Measurements from ENCODE around the gene TBCCD1.
"Not testable (repeated sequence)": the region's sequence is repeated elsewhere in the genome, so short reads cannot be mapped to it uniquely, and the experiment has no call there.

The TBCCD1 gene

DNA sequence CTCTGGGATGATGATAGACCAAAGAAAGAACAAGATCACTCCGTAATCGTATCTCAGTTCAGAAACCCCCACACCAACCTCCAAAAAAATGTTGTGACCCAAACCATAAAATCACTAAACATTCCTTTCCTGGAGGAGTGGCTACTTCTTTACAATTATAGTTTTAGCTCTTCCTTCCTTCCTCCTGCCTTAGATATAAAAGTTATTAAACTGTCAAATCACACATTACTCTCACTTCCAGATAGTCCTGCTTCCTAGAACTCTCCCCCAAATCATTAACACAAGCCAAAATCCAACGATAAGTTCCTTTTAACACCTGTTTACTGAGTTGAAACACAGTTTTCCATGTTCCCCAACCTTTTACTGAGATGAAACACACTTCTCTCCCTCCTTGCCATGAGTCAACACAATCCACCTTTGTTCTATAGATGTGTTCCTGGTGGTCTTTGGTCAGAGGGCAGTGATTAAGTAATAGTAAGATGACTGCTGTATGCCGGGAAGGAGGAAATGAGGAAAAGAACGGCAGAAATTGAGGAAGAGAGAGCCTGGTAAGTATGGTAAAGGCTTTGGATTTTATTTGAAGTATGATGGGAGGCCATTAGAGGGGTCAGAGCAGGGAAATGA is 14.6 kb downstream of the TBCCD1 start:
- DNase-seq (ENCODE audit: low read depth in 2 of 2): no peak

DNA sequence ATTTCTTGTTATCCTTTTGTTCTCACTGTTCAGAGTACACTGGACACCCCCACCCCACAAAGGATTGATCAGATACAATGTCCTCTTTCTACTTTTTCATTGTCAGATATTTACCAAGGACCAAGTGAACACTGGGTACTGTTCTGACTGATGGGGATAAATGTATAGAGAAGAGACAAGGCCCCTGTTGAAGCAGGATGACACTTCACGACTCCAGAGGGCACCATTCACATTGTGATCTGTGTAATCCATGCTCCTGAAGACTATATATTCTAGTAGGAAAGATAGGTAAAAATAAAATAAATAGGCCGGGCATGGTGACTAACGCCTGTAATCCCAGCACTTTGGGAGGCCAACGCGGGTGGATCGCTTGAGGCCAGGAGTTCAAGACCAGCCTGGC is 15.8 kb downstream of the TBCCD1 start:
- no peak for DNase-seq (ENCODE audit: low read depth in 2 of 2)

DNA sequence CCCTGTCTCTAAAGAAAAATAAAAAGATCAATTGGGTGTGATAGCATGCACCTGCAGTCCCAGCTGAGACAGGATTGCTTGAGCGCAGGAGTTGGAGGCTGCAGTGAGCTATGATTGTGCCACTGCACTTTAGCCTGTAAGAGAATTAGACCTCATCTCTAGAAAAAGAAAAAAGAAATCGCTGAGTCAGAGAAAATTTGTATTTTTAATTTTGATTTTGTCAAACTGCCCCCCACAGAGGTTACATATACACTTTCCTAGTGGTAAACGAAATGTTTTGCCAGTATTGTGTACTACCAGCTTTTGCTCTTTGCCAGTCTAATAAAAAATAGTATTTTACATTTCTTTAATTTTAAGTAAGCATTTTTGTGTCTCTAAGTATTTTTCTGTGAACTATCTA is 17.6 kb downstream of the TBCCD1 start:
- no peak for DNase-seq (ENCODE audit: low read depth in 2 of 2)

DNA sequence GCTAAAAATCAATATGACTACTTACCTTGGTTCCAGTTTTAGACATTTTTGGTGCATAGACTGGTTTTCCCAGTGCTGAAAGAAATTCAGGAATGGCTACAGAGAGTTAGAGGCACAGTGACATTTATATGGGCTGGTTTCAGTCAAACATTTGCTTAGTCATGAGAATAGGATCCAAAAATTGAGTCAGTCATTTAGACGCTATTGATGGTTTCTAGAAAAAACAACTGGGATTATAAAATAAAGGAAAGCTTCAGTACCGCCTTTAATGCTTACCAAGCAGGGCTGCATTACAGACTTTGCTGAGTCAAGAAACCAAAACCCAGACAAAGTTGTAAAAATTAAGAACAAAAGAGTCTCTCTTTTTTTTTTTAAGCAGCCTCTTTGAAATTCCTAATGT is 22.9 kb downstream of the TBCCD1 start, which contains the start of gene CRYGS:
Gene CRYGS, minus strand, starts transcription at position 100 of the 400 bp plus-strand sequence. Its CDS starts 54 bp downstream, at position 46.
- no peak for DNase-seq (ENCODE audit: low read depth in 2 of 2)

DNA sequence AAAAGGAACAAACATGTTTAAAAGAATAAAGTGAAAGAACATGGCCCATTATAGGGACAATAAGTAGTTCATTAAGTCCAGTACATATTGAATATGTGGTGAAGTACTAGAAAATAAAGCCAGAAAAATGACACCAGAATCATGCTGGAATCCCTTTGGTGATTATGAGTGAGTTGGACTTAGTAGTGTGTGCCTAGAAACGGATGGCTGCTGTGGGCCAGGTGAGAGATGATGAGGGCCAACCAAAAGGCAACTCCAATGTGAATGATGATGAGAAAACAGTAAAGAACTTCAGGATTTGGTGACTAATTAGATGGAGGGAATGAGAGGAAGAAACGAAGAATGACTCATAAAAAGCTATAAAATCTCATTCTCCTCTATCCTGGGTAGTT is 26.3 kb downstream of the TBCCD1 start:
- DNase-seq (ENCODE audit: low read depth in 2 of 2): no peak

DNA sequence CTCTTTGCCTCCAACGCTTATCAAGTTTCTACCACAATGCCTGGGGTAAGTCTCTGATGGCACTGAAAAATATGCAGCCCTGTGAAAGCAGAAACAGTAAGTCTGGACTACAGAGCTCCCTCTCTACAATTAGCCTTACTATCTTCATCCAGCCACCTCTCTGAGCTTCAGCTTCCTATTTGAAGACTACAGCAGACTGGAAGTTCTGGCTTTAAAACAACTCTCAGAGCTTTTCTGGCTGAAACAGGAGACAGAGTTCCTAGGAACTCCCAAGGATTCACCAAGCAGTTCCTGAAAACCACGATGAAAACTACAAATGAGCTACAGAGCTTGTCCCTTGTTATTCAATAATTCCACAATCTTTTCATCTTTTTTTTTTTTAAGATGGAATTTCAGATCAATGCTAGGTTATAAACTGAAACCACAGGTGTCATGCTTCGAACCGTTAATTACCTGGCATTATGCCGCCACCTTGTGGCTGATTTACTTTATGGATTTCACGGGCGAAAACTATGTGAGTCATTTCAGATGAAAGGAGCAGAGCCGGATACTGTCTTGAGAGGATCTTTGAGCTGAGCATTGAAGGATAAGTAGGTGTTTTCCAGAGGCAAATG is 26.8 kb downstream of the TBCCD1 start:
- DNase-seq (ENCODE audit: low read depth in 2 of 2): peak; percentile 56 to 75

DNA sequence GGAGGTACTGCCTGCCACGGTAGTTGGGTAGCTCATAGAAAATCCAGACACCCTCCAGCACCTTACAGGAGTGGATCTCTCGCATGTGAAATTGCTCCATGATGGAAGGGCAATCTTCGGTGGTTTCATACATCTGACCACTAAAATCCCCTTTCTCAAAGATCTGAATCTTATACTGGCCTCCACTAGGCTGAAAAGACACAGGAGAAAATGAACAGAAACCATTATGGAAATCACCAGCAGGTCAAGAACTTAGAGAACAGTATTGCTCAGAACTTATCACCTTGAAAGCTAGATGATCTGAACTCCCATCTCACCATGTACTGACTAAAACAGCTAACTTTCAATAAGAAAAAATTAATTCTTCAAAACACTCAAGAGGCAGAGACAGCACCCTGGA is 28.4 kb downstream of the TBCCD1 start:
- DNase-seq (ENCODE audit: low read depth in 2 of 2): no peak

DNA sequence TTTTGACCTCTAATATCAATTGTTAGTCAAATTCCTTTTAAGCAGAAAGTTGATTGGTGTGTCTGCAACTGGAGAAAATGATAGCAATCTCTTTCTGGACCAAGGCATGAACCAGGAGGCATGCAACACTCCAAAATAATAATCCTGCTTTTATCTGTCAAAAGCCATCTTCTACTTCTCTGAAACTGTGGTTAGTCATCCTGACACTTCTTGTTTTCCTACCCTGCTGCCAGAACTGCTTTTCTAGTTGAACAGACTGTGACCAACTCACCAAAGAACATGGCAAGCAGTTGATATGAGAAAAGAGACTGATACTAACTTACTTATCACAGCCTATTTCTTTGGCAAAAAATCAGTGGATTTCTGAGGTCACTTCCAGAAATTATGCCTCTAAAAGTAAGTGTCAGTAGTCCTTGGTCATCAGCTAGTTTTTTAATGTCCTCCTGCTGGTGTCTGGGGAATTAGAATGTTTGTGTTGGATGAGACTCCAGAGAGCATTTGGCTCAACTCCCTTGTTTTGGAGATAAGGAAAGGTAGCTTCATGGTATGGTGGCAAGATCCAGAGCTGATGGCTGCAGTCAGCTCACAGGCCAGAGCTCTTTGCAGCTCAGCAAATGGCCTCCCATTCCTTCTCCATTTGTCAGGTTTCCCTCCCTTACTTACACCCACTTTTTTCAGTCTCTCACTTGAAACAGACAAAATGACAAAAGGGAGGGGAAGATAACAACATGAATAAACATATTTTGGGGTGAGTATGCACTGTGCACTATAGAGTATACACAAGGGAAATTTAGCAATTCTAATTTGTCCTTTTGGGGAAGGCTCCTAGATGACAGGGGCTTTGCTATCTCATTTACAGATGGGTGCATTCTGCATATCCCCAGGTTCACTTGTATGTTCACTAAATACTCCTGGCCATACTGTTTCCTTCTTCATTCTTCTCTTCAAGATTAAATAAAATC is 30.0 kb downstream of the TBCCD1 start:
- no peak for DNase-seq (ENCODE audit: low read depth in 2 of 2)

DNA sequence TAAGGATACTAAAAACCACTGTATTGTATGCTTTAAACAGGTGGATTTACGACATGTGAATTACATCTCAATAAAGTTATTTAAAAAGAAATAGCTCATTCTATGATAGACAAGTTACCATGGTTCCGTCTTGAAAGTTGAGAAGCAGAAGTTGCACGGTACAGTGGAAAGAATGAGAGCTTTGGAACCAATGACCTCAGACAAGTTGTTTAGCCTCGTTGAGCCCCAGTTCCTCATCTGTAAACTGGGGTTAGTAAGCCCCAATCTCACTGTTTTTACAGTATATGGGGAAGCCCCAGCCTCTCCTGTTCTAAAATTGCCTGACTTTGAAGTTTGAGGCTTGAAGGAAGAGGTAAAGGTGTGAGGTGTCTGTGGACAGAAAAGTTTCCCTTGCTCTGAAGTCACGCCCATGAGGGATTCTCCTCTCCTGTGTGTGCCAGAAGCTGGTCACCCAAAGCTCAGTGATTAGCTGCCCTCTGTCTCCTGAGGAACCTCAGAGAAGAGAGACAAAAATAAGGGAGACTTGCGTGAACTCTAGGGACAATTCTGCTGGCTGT is 32.9 kb downstream of the TBCCD1 start:
- DNase-seq (ENCODE audit: low read depth in 2 of 2): peak; percentile 47 to 56

DNA sequence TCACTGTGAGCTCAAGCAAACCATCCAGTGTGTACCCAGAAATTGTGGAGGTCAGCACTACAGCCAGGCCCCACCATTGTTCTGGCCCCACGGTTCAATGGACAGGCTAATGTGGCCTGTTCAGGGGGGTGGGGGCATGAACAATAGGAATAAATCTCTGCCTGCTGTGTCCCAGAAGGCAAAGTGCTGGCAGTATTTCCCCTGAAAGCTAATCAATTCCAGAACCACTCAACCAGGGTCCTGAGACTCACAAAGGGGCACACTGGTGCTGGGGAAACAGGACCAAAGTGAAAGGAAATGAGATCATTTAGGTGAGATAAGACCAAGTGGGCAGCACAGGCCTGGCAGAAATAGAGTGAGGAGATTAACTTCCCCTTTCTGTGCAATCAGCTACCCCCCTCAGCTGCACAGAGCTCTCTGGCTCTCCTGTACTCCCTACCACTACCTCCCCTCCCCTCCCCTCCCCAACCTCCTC is 34.5 kb downstream of the TBCCD1 start:
- DNase-seq (ENCODE audit: low read depth in 2 of 2): no peak

DNA sequence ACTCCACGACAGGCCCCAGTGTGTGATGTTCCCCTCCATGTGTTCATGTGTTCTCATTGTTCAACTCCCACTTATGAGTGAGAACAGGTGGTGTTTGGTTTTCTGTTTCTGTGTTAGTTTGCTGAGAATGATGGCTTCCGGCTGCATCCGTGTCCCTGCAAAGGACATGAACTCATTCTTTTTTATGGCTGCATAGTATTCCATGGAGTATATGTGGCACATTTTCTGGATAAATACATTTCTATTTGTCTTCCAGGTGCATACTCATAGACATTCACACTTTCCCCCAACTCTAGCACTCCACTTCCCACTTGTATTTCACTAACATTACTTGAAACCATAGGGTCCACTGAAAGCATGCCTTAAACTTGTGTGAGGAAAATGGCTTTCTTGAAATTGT is 35.4 kb downstream of the TBCCD1 start:
- DNase-seq (ENCODE audit: low read depth in 2 of 2): not testable (repeated sequence)

DNA sequence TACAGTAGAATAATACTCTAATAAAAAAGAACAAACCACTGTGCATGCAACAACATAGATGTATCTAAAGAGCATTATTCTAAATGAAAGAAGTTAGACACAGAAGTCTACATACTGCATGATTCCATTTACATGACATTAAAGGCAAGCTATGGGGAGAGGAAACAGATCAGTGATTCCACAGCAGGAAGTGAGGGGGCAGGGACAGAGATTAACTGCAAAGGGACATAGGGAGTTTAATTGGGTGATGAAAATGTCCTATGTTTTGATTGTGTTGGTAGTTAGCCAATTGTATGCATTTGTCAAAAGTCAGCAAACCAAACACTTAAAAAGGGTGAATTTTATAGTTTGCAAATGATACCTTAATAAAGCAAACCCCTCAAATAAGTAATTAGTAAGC is 36.7 kb downstream of the TBCCD1 start:
- no peak for DNase-seq (ENCODE audit: low read depth in 2 of 2)

DNA sequence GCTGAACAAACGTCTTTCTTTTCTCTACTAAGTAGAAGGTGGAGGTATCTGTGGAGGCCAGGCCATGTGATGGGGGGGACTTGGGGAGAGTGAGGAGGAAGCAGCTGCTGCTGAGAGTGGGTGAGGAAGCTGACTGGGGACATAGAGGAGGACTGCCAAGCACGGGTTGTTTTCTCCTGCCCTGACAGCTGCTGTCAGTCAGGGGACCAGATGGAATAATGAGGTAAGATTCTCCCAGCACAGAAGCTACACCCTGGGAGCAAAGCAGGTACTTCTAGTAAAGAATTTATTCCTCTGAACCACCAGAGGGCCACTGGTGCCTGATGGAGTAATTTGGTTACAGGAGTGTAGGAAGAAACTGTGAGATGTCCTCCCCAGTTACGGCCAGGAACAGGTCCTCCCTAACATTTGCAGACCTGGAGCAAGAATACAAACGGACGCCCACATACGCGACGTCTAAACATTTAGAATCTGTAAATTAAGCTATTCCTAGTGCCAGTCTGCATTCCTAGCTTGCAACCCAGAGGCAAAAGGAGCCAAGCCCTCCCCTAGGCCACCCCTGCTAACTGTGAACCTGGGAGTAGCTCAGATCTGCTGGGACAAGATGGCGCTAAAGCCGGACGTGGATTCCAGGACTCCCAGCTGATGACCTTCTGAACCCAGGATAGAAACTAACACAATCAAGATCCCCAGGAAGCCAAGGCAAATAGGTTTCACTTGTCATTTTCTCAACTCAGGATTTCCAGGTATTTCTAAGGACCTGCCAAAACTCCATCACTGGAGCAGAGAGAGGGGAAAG is 37.7 kb downstream of the TBCCD1 start:
- no peak for DNase-seq (ENCODE audit: low read depth in 2 of 2)

DNA sequence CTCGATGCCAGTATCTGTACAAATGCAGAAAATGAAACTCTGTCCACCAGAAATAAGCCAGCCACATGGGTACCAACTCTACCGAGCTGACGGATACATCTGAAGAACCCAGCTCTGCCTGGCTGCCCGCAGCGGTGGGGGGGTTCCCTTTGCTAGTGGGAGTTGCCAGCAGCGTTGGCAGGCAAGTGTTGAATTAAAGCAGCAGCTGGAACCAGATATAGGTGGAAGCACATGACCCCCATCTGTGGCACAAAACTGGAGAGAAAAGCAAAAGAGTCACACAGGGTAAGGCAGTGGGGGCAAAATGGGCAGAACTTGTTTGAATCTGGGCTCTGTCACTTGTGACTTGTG is 40.9 kb downstream of the TBCCD1 start:
- DNase-seq (ENCODE audit: low read depth in 2 of 2): no peak

DNA sequence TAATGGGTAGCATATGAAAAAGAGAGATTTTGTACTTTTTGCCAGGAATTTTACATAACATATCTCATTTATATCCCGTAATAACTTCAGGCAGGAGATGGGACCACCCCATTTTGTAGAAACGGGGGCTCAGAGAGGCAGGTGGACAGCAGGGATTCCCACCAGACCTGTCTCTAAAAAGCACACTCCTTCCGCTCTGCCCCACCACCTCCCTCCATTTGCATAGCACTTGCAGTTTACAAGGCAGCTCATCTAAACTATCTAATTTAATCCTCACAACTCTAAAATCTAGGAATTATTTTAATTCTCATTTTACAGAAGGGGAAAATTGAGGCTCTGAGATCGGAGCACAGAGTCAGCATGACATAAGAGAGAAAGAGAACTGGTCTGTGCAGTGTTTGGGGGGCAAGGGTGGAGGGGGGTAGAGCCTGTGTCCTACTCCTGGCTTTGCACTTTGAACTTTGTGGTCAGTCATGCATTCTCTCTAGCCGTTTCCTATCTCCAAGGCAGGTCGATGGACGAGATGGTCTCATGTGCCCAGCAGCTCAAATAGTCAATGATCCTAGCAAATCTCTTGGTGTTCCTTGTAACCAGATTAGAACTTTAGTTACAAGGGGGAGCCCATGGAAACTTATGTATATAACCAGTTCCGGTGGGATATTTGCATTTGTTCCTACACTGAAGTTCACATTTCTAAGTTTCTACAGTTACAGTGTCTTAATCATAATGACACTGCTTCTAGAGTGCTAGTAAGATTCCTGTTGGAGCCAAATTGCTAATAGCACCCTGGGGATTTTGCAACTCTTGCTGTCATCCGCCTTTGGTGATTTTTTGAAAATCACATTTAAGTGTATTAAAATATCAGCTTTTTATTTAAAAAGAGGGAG is 41.5 kb downstream of the TBCCD1 start:
- no peak for DNase-seq (ENCODE audit: low read depth in 2 of 2)

DNA sequence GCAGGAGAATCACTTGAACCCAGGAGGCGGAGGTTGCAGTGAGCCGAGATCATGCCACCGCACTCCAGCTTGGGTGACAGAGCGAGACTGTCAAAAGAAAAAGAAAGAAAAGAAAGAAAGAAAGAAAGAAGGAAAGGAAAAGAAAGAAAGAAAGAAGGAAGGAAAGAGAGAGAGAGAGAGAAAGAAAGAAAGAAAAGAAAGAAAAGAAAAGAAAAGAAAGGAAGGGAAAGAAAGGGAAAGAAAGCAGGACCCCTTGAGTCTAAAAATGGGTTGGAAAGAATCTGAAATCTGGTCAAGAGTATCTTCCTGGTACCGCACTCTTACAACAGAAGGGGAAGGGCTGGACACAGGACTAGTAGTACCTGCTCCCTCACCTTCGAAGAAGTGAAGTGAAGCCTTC is 42.5 kb downstream of the TBCCD1 start:
- no peak for DNase-seq (ENCODE audit: low read depth in 2 of 2)

DNA sequence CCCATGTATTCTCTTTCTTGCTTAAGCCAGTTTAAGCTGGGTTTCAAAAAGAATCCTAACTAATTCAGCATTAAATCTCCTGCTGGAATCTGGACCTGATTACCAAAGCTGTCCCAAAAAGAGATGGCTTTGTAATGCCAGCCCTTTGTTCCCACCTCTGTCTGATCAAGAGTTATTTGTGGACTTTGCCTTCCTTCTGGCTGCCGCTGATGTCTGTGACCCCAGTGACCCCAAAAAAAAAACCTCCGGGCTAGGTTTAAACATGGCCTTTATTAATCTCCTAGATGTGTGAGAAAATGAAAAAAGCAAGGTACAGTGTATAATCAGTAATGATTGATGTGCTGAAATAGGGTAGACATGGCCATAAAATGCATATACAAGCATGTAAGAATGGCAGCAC is 43.7 kb downstream of the TBCCD1 start:
- DNase-seq (ENCODE audit: low read depth in 2 of 2): no peak

DNA sequence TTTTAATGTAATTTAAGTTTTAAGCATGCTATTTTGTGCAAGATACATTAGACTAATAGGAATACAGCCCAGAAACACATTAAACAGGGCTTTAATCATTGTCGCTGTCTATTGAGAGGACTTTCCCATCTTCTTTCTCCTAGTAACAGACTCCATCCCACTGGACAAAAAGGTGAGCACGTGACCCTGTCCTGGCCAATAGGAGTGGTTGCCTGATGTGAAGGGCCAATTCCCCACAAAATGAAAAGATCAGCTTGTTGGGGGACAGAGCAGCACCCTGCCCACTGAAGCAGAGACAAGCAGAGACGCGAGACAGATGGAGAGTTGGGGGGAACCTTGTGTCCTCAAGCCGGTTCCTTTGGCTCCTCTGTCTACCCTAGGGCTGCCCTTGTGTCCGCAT is 44.1 kb downstream of the TBCCD1 start:
- no peak for DNase-seq (ENCODE audit: low read depth in 2 of 2)

DNA sequence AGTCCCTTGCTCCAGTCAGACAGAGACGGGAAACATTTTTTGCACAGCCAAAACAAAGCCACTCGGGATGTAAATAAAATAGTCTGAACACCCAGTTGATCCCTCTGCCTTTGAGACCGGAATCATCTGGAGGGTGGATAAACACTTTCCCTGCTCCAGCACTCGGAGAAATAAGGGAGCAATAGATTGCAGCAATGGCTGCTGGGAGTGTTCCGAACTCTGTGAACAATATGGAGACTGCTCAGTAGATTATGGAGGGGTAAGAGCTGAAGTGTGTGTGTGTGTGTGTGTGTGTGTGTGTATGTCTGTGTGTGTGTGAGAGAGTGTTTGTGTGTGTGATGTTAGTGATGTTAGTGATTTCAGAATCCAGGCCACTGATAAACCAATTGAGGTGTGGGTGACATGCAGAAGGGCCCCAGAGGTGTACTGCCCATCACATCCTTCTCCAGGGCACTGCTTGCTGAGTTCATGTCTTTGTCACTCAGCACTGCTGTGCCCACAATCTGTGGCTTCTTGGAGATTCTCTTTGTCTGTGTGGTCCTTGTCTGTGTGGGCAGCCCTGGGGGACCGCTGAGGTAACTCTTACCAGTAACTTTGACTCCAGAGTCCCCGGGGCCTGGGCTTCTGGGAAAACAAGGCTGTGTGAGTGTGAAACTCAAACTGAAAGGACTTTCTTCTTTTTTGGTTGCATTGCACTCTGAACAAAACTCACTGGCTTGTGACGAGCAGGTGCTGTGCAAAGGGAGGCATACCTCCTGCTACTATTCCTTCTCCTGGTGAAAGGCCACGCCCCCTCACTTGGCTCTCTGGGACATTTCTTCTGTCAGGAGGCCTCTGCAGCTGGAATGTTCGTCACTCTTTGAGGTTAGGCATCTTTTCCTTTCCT is 45.9 kb downstream of the TBCCD1 start:
- DNase-seq (ENCODE audit: low read depth in 2 of 2): peak in 1 of 2 donors; percentile 46

Measured in stimulated activated CD4-positive, alpha-beta T cell treated with anti-CD3 and anti-CD28 coated beads, Interleukin-15, amount 100 ng/mL, for 48 hours (primary cell).